PFSK-1 (cell line): ENCODE results near the gene NPIPB6.

Experiments
- FOXP2 ChIP-seq: optimal IDR thresholded peaks from 2 replicates; pipeline ENCODE3; 2011; ENCODE audit warnings: borderline replicate concordance, control low read depth, inconsistent platforms; ENCODE audit not compliant: insufficient read depth; ENCODE audit errors: extremely low read length, extremely low read depth
- POLR2AphosphoS5 ChIP-seq: IDR thresholded peaks from 2 replicates; pipeline ENCODE4 v1.6.1; 2012; ENCODE audit warnings: low read depth, mild to moderate bottlenecking, control low read depth, low read length, moderate library complexity
- REST ChIP-seq, 2 experiments: IDR thresholded peaks; 2 replicates each; pipeline versions ENCODE4 v1.6.1 to v1.8.0; 2011 to 2012; ENCODE audit warnings: low read depth in 2 of 2, low read length in 2 of 2, control low read depth in 1 of 2, inconsistent platforms in 1 of 2, mild to moderate bottlenecking in 1 of 2, moderate library complexity in 1 of 2; ENCODE audit not compliant: insufficient read depth in 1 of 2
- SIN3A ChIP-seq: IDR thresholded peaks from 2 replicates; pipeline ENCODE4 v1.6.1; 2012; ENCODE audit warnings: mild to moderate bottlenecking, low read length, moderate library complexity, borderline replicate concordance; ENCODE audit not compliant: insufficient read depth
- TAF1 ChIP-seq: IDR thresholded peaks from 2 replicates; pipeline ENCODE4 v1.6.1; 2012; ENCODE audit warnings: low read length, control low read depth, borderline replicate concordance; ENCODE audit not compliant: insufficient read depth

- no peak for TF ChIP-seq POLR2AphosphoS5
- no peak for TF ChIP-seq SIN3A
- TF ChIP-seq REST (IDR thresholded peaks at IDR 0.05; ENCODE audit: insufficient read depth in 1 of 2, low read depth in 2 of 2, low read length in 2 of 2) = peak; percentile 48 to 85; a peak in 3 of 4 replicates
- TF ChIP-seq TAF1 = no peak
- TF ChIP-seq FOXP2 = no peak
Observed at GRCh38 chr16:28297784-28298510, 65.4 kb downstream of the NPIPB6 start.
